Stimulated activated CD8-positive, alpha-beta memory T cell treated with anti-CD3 and anti-CD28 coated beads, Interleukin-2, amount 100 ng/mL, for 48 hours (primary cell): ENCODE results near the gene SLC41A3.
"Not testable (repeated sequence)": the region's sequence is repeated elsewhere in the genome, so short reads cannot be mapped to it uniquely, and the experiment has no call there.

Experiments
- DNase-seq, 2 donors: peaks; one replicate each; pipeline ENCODE4 v3.0.0-alpha.2; 2020; ENCODE audit warnings: low read depth in 2 of 2

SLC41A3 gene

DNA sequence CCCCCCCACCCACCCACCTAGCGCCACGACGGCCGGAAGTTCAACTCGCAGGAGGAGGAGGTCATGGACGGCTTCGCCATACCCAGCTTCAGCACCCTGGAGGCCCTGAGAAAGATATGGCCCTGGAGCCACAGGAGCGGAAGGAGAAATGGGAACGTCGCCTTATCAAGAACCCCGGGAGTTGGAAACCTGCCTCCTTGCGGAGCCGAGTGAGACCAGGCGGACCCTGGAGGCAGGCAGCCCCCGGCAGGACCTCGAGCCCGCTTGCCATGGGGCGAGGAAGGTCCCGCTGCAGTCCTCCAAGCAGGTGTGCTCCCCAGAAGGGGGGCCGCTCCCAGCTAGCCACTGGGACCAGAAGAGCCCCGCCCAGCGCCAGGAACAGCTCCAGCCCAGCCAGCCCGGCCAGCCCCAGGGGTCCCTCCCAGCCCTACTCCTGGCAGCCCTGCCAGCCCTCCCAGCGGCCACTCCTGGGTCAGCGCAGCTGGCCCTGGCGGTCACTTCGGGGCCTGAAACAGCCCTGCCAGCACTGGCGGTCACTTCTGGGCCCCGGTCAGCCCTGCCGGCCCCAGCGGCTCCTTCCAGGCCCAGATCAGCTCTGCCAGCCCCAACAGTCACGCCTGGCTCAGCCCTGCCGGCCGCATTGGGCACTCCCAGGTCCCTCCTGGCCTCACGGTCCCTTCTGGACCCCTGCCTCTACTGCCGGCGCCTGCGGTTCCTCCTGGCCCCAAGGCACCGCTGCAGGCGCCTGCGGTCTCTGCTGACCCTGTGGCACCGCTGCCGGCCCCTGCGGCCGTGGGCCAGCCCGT is 125.2 kb downstream of the SLC41A3 start:
- DNase-seq, result no peak

DNA sequence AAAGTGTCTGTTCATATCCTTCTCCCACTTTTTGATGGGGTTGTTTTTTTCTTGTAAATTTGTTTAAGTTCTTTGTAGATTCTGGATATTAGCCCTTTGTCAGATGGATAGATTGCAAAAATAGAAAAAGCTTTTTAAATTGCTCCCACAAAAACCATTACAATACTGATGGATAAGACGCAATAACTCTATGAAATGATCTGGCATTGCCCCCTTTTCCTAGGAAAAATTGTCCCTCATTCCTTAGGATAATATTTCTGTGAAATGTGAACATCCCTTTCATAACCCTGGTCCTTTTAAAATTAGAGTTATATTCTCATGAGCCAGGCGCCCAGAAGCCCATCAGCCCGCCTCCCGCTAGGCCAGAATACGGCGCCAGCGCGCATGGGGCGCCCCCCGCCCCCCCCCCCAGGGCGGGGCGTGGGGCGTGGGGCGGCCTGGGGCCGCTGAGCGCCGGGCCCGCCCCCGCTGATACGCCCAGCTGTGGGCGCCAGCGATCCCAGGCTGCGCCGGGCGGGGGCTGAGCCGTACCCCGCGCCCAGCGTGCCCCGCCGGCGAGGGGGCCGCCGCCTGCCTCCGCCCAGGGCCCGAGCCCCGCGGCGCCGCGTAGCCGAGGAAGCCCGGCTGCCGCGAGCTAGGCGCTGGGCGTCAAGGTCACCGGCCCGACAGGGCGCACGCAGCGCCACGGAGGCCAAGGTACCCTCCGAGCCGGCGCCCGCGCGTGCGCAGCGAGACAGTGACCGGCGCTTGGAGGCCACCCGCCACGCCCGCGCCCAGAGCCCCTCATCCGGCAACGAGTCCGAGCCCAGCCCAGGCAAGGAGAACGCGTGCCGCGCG is 126.0 kb downstream of the SLC41A3 start:
- DNase-seq, result no peak

GRCh38 chr3:125957020-125957419 is 126.9 kb downstream of the SLC41A3 start:
- DNase-seq, result not testable (repeated sequence)
